ENCODE results near the gene PIGBOS1.
"Not testable (repeated sequence)": the region's sequence is repeated elsewhere in the genome, so short reads cannot be mapped to it uniquely, and the experiment has no call there.

PIGBOS1 gene

DNA sequence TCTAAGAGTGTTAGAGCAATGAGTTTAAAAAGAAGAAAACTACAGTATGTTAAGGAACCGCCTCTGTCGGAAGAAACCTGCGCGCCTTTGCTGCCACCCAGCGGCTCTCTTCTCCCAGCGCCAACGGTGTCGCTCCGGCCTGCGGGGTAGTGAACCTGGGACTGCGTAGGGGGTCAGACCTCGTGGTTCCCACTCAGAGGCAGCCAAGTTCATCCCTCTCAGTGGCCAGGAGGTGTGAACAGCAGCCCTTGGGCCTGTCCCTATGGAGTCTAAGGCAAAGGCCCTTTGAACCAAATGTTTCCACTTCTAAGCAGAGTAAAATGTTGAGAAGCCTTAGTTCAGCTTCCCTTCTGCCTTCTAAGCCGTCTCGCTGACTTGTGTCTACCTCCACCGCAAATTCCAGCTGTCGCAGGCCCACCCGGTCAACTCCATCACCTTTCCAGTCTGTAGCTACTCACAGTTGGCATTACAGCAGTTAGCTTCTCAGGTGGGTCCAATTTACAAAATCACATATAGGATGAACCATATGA lies 28.3 kb downstream of the PIGBOS1 start:
- DNase-seq (ENCODE audit: low read depth in 3 of 3) = peak; percentile 69 to 81 (median 78)

DNA sequence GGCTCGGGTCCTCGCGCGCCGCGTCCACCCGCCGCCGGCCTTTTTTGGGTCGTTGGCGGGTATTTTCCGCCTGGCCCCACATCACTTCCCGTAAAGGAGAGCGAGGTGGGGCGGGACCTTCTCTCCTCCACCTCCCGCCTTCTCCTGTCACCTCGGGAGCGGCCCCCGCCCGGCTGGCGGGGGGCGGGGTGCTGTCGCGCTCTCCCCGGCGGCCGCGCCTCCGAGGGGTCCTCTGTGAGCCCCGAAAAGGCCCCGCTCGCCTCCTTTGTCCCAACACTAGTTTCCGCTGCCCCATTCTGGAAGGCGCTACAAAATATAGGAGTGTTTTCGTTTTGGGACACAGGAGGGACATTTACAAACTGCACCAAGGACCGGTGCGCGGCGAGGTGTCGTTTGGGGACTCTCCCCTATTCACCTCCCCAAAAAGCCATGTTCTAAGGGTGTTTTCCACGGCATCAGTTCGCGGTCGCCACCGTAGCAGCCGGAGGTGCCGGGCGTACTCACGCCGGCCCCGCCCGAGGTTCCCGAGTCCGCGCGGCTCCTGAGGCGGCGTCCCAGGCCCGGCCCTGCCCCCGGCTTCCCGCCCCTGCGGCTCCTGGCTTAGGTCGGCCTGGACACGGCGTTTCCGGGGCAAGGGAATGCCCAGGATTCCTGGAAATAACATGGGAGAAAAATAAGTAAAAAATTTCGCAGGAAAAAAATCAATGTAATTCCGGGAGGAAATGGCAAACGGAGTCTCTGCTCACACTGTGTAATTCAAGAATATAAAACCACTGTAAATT lies 29.0 kb downstream of the PIGBOS1 start, which contains the start of gene RAB27A:
Gene RAB27A (minus strand): TSS at position 68 of the 782 bp plus-strand sequence. CDS start 54,879 bp downstream, outside the sequence.
- peak; percentile 67 to 71 (median 70) for DNase-seq (ENCODE audit: low read depth in 3 of 3)

DNA sequence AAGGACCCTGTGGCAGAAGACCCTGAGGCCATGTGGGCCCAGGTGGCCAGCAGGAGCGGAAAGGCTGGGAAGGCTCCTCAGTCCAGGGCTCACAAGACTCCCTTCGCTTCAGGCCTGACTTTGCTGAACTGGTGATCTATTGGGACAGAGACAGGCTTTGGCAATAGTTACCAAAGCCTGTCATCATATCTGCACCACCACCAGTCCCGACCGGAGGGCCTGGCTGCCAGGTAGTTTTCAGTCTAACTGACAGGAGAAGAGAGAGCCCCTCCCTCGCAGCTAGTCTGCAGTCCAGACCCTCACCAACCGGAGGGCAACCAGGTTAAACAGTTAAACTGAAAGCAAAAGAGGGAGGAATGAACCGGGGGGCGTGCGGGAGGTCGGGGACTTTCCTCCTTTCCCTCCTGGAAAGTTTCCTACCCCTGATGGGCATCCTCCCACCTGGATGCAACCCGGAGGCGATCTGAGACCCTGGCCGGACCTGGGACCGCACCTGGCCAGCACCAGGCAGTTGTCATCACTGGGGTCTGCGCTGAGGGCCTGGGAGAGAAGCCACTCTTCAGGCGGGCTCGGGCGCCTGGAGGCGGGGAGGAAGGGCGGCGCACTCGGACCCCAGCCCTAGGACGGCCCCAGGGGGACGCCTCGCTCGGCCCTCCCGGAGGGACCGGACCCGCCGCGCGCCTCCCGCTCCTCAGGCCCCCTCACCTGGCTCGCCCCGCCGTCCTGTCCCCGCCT lies 29.7 kb downstream of the PIGBOS1 start:
- DNase-seq (ENCODE audit: low read depth in 3 of 3) = no peak

DNA sequence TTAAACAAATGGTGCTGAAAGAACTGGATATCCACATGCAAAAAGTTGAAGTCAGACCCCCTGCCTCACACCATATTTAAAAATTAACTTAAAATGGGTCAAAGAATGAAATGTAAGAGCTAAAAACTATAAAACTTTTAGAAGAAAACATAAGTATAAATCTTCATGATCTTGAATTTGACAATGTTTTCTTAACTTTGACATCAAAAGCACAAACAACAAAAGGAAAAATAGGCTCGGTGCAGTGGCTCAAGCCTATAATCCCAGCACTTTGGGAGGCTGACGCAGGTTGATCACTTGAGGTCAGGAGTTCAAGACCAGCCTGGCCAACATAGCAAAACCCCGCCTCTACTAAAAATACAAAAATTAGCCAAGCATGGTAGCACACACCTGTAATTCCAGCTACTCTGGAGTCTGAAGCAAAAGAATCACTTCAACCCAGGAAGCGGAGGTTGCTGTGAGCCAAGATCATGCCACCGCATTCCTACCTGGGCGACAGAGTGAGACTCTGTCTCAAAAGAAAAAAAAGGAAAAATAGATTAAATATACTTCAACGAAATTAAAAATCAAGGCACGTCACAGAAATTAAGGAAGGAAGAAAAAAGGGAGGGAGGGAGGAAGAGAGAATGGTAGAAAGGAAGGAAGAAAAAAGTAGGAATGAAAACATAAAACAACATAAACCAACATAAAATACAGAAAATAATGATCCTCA lies 30.8 kb downstream of the PIGBOS1 start:
- no peak for DNase-seq (ENCODE audit: low read depth in 3 of 3)

GRCh38 chr15:55286442-55287189 lies 32.3 kb downstream of the PIGBOS1 start:
- not testable (repeated sequence) for DNase-seq (ENCODE audit: low read depth in 3 of 3)

DNA sequence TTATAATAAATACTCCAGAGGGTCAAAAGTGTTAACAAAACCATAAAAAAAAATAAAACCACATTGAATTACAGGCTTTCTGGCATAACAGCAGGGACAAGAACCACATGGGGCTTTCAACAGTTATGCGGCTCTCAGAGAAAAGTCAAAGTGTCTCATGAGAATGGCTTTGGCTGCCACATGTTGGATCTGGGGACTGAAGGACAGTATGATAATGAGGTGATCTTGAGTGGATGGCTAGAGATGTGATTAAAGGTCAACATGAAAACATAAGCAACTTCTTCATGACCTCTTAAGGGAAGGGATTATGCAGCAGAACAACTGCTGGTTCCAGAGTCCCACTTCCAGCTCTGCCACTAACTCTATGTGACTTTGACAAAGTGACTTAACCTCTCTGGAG lies 34.5 kb downstream of the PIGBOS1 start:
- DNase-seq (ENCODE audit: low read depth in 3 of 3) = no peak

DNA sequence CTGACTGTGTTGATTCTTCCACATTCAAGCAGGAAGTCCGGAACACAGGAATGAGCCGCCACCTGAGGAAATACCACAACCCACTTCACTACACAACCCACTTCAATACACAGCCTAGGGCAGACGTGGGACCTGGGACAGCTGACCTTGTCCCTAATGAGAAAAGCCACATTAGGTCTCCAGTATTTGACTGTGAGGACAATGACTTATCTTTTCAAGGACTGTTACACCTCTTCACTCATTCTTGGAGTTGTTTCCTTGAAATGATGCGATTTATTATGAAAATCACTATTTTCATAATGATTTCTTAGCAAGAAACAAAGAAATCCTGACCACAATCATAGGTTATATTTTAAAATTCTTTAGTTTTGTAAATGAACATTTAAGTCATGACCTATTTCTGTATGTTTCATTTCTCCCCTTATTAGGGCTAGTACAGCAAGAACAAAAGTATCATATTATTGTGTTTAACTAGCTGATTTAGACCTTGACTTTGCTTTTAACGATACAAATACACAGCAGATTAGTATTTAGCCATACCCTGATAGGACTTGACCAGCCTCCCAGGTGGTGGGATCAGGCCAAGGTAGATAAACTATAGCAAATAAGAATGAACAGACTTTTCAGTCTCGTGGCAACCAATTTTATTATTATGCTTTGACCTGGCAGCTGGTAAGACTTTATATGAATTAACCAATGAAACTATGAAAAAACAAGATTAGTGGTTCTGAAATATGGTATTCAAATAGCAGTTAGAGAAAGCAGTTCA lies 35.4 kb downstream of the PIGBOS1 start:
- DNase-seq (ENCODE audit: low read depth in 3 of 3) = no peak

DNA sequence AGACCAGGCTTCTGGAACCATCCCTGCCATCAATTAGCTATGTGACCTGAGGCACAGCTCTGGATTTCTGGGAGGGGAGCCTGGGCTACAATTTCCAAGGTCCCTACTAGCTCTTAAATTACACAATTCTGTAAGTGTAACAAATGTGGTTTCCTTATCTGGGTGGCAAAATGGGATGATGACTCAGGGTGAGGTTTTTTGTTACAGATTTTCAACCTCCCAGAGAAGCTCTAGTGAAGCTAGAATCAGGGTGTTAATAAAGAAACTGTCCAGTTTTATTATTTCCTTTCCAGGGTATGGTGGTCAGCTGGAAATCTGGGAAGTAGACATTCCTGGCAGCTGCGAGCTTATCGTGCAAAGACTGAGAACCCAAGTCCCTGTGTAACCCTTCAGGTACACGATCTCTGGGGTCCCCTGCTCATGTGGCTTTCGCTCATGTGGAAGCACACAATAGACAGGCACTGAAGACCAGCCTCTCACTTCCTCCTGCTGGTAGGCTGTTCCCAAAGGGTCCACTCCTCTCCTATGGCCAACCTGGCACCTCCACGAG lies 36.6 kb downstream of the PIGBOS1 start:
- DNase-seq (ENCODE audit: low read depth in 3 of 3) = no peak

DNA sequence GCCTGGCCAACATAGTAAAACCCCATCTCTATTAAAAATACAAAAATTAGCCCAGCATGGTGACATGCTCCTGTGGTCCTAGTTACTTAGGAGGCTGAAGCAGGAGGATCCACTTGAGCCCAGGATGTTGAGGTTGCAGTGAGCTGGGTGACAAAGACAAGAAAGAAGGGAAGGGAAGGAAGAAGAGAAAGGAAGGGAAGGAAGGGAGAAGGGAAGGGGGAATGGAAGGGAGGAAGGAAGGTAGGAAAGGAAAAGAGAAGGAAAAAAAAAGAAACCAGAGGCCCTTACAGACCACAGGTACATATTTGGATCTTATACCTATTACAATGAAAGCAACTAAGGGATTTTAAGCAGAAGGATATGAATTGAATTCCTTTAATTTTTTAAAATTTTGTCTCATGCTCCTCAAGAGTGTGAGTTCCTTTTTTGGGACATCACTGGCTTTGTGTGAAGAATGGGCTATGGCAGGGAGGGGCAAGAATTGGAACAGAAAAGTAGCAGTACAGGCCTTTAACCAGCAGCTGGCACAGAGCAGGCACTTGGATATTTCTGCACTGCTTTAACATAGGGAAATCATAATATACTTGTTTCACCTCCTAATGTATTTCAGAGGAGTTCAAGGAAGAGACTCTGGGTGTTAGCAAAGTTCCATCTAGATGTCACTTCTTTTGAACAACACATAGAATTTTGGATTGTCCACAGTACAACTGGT lies 37.2 kb downstream of the PIGBOS1 start:
- DNase-seq (ENCODE audit: low read depth in 3 of 3) = no peak

- not testable (repeated sequence) for DNase-seq (ENCODE audit: low read depth in 3 of 3)
Measured at GRCh38 chr15:55280589-55280988, 38.3 kb downstream of the PIGBOS1 start.

GRCh38 chr15:55279746-55280351 lies 39.1 kb downstream of the PIGBOS1 start:
- DNase-seq (ENCODE audit: low read depth in 3 of 3) = peak in 2 of 3 donors; percentile 27 to 49

GRCh38 chr15:55279100-55279745 lies 39.7 kb downstream of the PIGBOS1 start:
- DNase-seq (ENCODE audit: low read depth in 3 of 3) = no peak

- no peak for DNase-seq (ENCODE audit: low read depth in 3 of 3)
Measured at GRCh38 chr15:55277715-55278114, 41.2 kb downstream of the PIGBOS1 start.

- peak in 2 of 3 donors; percentile 31 to 51 for DNase-seq (ENCODE audit: low read depth in 3 of 3)
Measured at GRCh38 chr15:55277116-55277564, 41.8 kb downstream of the PIGBOS1 start.

GRCh38 chr15:55276324-55276723 lies 42.6 kb downstream of the PIGBOS1 start:
- DNase-seq (ENCODE audit: low read depth in 3 of 3) = no peak

DNA sequence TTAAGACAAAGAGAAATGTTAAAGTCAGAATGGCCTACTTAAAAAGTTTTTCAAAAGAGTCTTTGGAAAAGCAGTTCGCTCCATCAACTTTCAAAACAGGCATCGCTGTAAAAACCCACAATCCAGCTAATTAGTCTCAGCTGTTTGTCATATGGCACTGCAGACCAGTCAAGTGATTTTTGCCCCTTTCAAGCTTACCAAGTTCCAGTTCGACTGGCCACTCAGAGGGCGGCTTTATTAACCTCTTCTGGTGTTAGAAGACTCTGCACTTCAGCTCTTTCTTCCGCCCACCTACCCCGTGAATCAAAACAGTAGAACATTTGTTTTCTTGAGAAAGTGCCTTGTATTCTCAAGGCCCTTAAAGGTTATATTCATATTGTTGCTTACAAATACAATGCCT lies 48.6 kb downstream of the PIGBOS1 start:
- no peak for DNase-seq (ENCODE audit: low read depth in 3 of 3)

- no peak for DNase-seq (ENCODE audit: low read depth in 3 of 3)
Measured at GRCh38 chr15:55268176-55268695, 50.7 kb downstream of the PIGBOS1 start.
